NCI-H774 (cell line): Measurements from ENCODE around the gene RBM20.

ENCODE experiments used
- DNase-seq: peaks from one replicate; lab custom pipeline; 2025; lab: John Stamatoyannopoulos, UW

RBM20 gene

DNA sequence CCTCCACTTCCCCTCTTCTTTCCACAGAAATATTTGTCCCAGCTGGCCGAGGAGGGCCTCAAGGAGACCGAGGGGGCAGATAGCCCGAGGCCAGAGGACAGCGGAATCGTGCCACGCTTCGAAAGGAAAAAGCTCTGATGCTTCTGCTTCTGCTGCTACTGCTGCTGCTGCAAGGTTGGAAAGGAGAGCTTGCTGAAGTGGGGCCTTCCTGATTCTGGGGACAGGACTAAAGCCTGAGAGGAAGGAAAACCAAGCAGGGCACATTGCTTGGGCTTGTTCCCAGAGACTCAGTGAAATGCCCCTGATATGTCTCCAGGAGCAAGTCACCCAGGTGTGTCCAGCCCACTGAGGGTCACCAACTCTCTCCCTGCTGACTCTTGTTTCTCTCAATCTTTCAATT is 191.7 kb downstream of the RBM20 start:
- DNase-seq = no peak

DNA sequence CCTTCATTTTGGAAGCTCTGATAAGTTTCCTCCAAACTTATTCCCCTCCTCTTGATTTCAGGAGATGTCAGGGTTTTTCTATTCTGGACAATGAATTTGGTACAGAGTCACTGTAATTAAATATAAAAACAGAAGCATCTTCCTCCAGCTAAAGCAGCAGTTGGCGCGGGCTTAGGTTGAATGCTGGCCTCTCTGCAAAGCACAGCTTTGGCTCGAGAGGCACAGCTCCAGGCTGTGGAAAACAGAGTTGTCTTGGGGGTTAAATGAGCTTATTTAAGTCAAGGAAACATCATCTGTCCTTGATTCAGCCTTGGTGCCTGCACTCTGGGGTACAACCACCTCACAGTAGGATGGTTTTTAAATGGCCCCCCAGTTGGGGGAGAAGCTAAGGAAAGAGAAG is 192.6 kb downstream of the RBM20 start:
- no peak for DNase-seq

DNA sequence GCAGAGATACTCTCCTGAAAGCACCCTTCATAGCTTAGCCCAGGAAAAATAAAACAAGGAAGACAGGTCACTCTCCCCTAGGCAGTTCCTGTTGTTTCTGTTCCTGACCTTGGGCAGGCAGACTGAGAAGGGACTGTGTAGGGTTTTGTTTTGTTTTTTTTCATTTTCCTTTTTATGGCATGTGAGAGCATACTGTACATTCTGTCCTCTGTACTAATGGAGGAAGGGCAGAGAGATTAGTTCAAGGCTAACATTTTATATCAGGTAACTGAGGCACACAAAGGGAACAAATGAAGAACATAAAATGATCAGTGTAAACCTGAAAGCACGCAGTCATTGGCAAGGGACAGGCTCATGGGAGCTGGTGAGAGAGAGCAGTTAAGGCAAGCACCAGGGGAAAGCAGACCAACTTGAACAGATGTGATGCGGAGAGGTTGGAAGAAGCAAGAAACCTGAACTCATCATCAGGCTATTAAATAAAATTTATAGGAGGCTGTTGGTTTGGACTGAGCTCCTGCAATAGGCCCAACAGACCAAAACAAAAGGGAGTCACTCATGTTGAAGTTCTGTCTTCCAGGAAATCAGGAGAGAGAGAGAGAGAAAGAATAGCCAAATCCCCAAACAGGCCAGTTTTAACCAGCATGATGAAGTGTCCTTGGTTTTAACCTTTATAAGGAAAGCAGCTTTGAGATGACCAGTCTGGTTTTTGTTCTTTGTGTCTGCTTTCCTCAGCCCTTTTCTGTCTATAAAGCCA is 193.5 kb downstream of the RBM20 start:
- no peak for DNase-seq

DNA sequence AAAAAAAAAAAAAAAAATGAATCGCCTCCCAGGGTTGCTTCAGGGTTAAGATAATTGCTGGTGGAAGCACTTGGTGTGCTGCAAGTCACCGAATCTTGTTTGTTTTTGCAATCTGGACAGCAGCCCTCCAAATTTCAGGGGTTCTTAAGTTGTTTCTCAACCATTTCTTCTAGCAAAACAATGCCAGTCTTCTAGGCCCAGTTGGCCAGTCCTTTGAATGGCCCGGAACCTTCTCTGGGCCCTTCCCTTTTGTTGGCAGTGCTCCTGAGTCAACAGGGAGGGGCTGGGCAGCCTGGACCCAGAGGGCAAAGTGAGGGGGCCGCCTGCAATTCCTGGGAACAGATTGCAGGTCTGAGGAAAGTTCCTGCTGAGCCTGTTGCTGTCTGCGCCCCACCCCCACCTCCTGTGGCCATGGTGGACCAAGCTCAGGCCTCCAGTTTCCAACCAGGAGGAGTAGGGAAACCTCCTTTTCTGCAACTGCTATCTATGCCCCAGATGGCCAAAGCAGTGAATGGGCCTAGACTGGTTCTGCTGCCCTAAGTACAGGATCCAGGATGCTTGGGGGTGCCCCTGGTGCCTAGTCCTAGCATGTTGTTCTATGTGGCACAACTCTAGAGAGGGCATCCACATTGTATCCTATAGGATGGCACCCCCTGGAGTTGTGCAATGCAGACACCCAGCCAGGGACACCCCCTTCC is 196.2 kb downstream of the RBM20 start:
- no peak for DNase-seq

DNA sequence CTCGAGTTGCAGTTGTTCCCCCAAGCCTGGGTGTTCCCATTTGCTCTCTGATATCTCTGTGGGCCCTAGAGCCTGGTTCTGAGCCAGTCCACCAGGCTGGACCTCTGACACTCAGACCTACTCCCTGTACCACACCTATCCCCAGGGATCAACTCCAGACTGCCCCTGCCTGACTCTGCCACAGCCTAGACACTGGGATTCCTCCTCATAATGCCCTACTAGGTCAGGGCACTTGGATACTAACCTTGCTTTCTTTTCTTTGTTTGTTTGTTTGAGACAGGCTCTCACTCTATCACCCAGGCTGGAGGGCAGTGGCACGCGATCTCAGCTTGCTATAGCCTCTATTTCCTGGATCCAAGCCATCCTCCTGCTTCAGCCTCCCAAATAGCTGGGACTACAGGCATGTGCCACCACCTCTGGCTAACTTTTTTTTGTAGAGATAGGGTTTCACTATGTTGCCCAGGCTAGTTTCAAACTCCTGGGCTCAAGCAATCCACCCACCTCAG is 196.8 kb downstream of the RBM20 start:
- DNase-seq = no peak

DNA sequence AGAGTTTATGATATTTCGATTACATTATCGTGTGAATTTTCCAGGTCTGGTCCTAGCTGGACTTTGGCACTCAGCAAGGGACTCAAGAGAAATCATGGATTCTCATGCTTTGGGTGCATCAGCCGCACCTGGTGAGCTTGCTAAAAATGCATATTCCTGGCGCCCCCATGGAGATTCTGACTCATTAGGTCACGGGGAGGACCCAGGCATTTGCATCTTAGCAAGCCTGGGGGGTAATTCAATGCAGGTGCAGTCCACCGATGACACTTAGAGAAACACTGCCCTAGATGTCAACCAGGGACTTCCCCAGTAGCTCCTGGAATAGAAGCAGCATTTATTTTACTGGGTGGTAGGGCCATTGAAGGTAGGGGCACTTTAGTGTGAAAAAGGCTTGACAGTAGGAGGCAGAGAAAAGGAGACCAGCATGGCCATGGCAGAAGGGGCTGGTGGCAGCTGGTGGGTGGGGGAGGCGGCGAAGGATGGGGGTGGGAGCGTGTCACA is 197.7 kb downstream of the RBM20 start:
- DNase-seq = no peak

DNA sequence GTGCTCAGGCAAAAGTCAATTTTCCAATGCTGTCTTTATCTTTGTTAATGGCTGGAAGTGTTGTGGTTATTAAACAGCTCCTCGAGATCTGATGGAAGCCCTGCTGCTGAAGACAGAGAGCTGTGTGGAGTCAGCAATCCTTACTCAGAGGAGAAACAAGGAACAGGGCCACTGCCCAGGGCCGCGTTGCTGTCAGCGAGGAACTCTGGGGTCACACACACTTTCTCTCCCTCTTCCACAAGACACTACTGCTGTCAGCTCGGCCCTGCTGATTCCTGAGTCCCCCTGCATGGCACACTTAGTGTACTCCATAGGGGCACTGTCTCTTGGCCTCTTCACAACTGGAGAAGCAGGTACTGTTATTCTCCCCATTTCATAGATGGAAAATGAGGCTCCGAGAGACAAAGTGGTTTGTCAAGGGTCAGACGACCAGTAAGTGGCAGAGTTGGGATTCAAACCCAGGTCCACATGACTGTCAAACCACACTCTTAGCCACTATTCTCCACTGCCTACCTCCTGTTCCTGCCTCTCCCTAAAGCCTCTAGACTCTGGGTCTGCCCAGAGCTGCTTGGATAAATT is 198.3 kb downstream of the RBM20 start:
- DNase-seq = no peak

DNA sequence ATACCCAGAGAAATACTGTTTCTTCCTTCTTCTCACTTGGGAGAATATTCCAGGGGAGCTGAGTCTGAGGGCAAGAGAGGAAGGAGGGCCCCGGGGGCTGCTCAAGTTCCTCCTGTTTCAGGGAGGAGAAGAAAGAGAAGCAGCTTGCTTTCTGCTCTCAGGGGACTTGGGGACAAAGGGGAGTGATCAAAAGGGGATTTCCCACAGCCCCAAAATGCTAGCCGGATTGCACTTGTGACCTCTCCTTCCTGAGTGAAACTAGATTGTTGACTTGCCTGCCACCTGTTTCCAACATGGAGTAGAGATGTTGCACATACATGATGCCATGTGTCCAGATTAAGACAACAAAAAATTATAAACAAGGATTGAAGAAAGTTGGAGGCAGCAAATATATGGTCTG is 198.9 kb downstream of the RBM20 start:
- DNase-seq = no peak

DNA sequence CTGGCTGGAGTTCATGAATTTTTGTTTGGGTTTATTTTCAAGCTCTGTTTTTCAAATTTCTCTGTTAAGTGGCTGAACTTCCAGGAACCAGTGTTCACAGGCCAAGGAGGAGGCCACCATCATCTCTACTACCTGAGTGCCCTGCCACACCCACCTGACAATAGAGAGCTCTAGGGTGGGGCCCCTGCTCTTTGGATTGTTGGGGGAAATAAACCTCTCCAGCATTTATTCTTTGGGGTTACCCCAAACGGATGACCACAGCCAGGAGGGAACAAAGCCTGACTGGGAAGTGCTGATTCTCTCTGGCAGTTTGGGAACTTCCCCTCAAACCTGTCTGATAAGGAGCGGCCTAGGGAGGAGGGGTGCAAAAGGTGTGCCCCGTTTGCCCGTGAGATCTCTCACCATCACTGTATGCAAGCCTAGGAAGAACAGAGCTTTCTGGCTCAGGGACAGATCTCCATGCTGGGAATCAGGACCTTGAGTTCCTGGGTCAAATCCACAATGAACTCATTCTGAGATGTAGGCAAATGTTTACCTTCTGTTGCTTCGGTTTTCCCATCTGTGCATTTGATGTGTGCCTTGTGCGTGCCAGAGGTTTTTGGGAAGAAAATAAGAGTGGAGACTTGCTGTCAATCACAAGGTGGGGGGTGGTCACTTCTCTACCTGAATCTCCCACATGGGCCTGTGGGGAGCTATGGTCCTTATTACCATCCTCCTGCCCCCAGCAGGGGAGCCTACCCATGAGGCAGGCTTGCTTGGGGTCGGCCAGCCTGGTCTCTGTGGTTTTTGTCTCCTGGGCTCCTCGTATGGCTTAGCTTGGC is 199.9 kb downstream of the RBM20 start:
- no peak for DNase-seq

DNA sequence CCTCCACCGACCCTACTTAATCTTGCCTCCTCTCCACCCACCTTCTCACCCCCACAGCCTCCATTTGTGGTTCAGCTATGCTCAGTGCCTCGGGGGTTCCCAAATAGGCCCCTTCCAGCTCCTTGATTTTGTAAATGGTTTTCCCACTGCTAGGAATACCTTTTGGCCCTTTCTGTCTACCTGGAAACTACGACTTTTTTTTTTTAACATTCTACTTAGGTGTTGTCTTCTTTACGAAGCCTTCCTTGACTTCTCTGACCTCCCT is 200.4 kb downstream of the RBM20 start:
- no peak for DNase-seq

DNA sequence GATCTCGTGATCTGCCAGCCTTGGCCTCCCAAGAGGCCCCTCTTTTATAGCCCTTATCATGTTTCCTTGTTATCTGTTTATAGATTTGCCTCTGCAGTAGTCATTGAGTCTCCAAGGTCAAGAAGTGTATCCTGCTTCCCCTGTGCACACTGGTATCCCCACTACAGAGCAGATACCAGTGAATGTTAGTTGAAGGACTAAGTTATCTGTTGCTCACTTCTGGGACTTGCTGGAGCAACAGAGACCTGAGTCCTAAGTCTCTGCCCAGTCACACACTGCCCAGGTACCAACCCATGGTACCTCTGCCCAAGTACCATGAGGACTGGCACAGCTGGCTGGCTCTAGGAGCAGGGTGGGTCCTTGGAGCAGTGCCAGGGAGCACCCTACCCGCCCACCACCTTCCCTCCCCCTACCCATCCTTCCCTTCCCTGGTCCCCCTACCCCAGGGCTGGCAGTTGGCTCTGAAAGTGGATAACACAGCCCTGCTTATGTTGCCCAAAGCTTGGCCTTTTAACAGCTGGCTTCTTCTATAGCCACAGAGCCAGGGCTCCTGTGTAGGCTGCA is 201.1 kb downstream of the RBM20 start:
- DNase-seq = no peak

DNA sequence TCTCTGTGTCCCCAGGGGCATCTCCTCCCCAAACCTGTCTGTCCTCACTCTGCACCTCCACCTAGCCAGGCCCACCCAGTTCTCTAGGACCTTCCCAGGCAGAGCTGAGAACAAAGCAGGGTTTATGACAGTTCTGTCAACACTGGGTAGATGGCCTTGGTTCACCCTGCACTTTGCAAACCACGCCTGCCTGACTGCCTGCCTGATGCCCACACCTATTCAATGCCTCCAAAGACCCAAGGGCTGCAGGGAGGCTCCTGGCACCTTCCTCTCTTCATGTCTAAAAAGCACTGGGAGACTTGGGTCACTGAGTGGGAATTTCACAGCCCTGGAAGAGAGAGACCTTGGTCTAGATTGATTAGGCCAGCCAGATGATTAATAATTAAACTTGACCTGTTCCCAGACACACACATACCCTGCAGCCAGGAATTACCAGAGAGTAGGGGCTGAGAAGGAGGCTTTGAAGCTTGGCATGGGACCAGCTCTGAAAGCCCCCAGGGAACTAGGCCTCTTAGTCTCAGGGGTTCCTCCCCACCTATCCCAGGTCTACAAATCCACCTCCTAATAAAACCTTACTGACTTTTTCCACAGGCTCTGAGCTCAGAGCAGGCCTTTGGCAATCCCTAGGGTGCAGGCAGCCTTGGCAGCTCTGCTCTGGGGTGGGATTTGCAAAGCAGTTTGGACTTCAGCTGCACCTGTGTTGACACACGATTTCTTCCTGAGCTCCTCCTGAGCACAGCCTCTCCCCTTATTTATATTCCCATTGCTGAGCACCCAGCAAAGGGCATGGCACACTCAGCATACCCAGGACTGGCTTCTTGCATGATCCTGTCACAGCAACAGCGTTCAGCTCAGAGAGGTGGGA is 201.9 kb downstream of the RBM20 start:
- DNase-seq = no peak

DNA sequence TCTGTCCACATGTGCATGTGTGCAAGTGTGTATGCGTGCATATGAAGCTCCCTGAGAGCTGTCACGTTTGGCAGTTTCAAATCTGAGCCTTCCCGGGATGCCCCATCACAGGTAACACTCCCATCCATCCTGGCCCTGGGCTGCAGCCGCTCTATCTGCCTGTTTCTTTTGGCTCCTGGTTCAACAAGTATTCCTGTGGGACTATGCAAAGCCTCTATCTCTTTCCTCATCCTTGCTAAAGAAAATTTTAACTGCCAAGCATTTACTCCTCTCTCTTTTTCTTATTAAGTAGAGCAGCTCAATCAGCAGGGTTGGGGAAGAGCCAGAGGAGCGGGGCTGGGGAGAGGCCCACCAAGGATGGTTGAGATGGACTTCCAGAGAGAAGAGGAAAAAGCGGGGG is 203.2 kb downstream of the RBM20 start:
- DNase-seq = no peak

DNA sequence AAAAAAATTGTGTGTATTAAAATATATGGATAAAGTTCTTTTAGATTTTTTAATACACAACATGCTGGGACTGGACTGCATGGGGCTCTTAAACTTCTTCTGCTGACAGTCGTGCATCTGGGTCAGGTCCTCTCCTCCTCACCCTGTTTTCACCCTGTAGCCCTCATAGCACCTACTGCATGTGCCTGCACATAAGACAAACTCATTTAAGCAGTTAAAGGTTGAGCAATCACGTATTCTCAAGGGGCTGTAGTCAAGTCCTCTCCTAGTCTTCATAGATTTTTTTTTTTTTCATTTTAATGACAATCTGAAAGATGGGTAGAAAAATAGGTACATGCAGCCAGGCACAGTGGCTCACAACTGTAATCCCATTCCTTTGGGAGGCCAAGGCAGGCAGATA is 204.0 kb downstream of the RBM20 start:
- no peak for DNase-seq

DNA sequence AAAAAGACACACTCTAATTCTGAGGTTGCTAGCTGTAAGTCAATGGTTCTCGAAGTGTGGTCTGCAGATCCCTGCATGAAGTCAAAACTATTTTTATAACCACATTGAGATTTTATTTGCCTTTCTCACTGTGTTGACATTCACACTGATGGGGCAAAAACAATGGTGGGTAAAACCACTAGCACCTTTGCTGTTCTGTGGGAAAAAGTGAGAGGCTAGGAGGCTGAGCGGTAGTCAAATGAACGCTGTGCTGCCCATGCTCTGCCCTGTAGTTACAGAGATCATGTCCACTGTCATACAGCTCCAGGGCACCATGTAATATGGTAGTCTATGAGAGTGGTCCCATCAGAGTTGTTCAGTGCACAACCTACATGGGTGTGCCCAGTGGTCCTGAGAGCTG is 206.0 kb downstream of the RBM20 start:
- DNase-seq = no peak

DNA sequence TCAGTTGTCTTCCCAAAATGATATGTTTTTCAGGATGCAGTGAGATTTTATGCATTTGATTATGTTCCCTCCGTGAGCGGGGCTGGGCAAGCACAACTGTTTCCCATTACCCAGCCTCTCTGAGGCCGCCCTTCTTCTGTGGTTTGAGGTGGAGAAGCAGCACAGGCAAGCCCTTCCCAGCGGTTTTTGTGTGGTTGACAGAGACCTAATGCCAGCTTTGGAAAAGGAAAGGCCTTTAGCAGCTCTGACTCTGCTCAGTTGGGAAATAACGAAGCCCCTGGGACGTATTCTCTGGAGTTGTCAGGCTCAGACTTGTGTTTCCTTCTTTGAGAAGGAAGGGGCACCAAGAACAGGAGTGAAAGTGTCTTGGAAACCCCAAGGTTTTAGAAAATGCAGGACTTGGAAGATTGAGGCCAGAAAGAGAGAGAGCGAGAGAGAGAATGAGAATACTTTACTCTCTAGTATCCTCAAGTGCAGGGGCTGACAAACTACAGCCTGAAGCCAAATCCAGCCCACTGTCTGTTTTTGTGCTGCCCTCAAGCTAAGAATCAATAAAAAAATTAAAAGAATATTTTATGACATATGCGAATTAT is 207.0 kb downstream of the RBM20 start:
- no peak for DNase-seq

DNA sequence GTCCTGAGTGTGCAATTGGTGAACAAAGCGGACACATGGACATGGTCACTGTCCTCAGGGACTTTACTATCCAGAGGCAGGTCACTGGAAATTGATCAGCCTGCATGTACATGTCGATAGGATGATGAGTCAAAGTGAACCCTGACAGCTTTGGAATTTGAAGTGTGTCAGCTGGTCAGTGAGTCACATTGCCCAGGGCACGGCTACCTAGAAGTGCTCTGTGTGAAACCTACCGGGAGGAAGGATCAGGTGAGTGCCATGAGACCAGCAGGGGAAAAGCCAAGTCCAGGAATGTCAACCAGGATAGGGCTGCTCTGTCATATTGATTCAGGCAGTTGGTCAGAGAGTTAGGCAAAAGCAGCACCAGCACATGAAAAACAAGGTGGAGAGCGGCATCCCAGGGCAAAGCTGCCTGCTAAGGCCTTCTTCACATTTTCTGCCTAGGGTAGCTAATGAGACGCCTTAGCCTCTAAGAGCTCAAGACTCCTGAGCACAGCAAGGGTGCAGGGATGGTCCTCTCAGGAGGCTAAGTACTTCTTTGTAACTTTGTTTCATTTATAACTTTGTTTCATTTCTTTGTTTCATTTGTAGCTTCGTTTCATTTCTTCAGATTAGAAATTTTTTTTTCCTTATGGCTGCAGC is 208.2 kb downstream of the RBM20 start:
- DNase-seq = no peak

DNA sequence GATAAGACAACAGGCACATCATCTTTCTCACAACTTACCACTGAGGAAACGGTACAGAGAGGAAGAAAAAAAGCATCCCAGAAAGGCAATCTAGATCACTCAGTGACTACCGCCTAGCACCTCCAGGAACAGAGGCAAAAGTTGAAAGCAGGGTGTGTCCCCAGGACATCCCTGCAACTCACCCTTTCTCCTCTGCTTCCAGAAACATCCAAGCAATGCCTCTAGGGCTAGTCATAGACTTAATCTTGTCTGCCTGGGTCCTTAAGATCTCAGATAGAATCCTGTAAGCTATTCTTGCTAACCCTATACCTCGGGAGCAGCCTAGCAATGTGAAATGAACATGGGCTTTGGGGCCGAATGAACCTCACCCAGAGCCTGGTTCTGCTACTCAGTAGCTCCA is 208.8 kb downstream of the RBM20 start:
- no peak for DNase-seq

DNA sequence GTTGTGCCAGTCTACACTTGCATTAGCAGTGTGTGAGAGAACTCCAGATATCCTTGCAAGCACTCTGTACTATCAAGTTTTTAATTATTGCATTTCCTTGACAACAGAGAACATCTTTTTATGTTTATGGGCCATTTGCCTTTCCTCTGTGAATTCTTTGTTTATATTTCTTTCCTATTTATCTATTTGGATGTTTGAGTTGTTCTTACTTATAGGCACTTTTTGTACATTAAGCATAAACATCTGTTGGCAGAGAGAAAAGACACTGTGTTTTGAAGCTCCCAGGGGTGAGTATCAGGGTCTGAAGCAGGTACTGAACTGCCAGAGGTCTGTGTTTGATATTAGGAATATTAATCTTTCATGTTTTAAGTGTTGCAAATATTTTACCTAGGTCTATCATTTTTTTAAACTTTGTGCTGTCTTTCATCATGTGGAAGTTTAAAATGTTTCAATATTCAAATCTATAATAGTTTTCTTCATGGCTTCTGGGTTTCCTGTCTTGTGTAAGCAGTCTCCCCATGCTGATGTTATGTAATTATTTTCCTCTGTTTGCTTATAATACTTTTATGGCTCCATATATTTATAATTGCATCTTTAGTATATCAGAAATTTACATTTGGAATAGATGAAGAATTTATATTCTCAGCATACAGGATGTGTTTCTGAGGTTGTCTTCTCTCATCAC is 209.9 kb downstream of the RBM20 start:
- no peak for DNase-seq
